Colonic mucosa (tissue), 4 donors: ENCODE measurements around the gene EEIG2. TPM values are rescaled to one million over a fixed set of nuclear protein-coding genes. Genes with fewer than 3 reads are reported as not detected.
A peak's percentile ranks its signal among the peaks of the same experiment; 100 is the strongest.
"Not testable (repeated sequence)": the region's sequence is repeated elsewhere in the genome, so short reads cannot be mapped to it uniquely, and the experiment has no call there.

Source experiments
- DNase-seq: peaks from one replicate; pipeline ENCODE4 v3.0.0-alpha.2; 2020
- H3K27ac ChIP-seq: fragments of 200-600 bp; one replicate; pipeline ENCODE4 v1.8.0; 2021
- H3K27me3 ChIP-seq: fragments of 200-600 bp; one replicate; pipeline ENCODE4 v1.8.0; 2021
- H3K36me3 ChIP-seq: fragments of 200-600 bp; one replicate; pipeline ENCODE4 v1.8.0; 2021
- H3K4me1 ChIP-seq: fragments of 200-600 bp; one replicate; pipeline ENCODE4 v1.8.0; 2021; ENCODE audit warnings: mild to moderate bottlenecking
- H3K4me3 ChIP-seq: fragments of 200-600 bp; one replicate; pipeline ENCODE4 v1.8.0; 2021
- H3K9ac ChIP-seq, 2 donors: one replicate each; pipeline ENCODE4 v1.7.0; 2013; ENCODE audit warnings: control low read depth in 2 of 2, low read depth in 2 of 2, low read length in 2 of 2
- H3K9me3 ChIP-seq: fragments of 200-600 bp; one replicate; pipeline ENCODE4 v1.8.0; 2021
- intact Hi-C: fragments of 100-400 bp; cut with DNase I; formaldehyde crosslinking; loops from one replicate; pipeline ENCODE4 v1.14.1; 2022
- total RNA-seq, 2 donors: library from RNA; stranded (reverse); fragmentation: NEBNext Ultra II Directional in 1 of 2; extraction: Animal tissue kit (Norgen Biotek cat#: 25700) in 1 of 2; gene quantifications; one replicate each; pipeline ENCODE4 v1.2.1, GENCODE V29; 2021
- TF ChIP-seq, protein P1 (sequence below): fragments of 200-600 bp; IDR thresholded peaks from one replicate; pipeline ENCODE4 v1.8.0; 2022; ENCODE audit warnings: antibody characterized with exemption, mild to moderate bottlenecking
- donor health status: healthy.
- donor health status: DM: no; HTN: no; CAD: no.
- donor health status: DM: no; HTN: no; CAD: no.

EEIG2 gene
- 10 to 100 TPM; 32.8 to 42.8 TPM for total RNA-seq

- intact Hi-C loops: loop anchor here (5.0 kb wide), 1 partner anchor 47 kb away; no protein-coding TSS in a partner anchor
- H3K9me3 ChIP-seq: no peaks in the 10 kb centered on the region
- no peaks in the 10 kb centered on the region for H3K36me3 ChIP-seq
- DNase-seq: peak; percentile 91
- TF ChIP-seq, protein P1, sequence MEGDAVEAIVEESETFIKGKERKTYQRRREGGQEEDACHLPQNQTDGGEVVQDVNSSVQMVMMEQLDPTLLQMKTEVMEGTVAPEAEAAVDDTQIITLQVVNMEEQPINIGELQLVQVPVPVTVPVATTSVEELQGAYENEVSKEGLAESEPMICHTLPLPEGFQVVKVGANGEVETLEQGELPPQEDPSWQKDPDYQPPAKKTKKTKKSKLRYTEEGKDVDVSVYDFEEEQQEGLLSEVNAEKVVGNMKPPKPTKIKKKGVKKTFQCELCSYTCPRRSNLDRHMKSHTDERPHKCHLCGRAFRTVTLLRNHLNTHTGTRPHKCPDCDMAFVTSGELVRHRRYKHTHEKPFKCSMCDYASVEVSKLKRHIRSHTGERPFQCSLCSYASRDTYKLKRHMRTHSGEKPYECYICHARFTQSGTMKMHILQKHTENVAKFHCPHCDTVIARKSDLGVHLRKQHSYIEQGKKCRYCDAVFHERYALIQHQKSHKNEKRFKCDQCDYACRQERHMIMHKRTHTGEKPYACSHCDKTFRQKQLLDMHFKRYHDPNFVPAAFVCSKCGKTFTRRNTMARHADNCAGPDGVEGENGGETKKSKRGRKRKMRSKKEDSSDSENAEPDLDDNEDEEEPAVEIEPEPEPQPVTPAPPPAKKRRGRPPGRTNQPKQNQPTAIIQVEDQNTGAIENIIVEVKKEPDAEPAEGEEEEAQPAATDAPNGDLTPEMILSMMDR: peak; percentile 73
- peak within 1 kb of the TSS; percentile 77 for H3K27ac ChIP-seq
- H3K4me1 ChIP-seq: no peaks in the 10 kb centered on the region
- no peaks in the 10 kb centered on the region for H3K27me3 ChIP-seq
- peak within 1 kb of the TSS; percentile 69 for H3K4me3 ChIP-seq
- H3K9ac ChIP-seq: peak within 1 kb of the TSS; percentile 72 to 89
Observed at GRCh38 chr1:108559215-108560186, at the start of gene EEIG2. TSS of gene EEIG2 (plus strand) at chr1:108560100. CDS start at chr1:108560429, 329 bp downstream.

- DNase-seq: no peak
- Histone ChIP-seq H3K27me3 (no peaks in the 10 kb centered on the region), H3K4me3 (no peak overlapping the region), H3K9me3 (no peaks in the 10 kb centered on the region), H3K36me3 (no peaks in the 10 kb centered on the region), H3K27ac (no peak overlapping the region), H3K4me1 (no peaks in the 10 kb centered on the region), H3K9ac (no peak overlapping the region)
- intact Hi-C loops: loop anchor here (2.0 to 5.0 kb wide), 2 partner anchors 51 to 131 kb away; partner anchors contain the start of gene EEIG2
- TF ChIP-seq, protein P1: no peak
Observed at GRCh38 chr1:108511764-108512163, 48.1 kb upstream of the EEIG2 start.

GRCh38 chr1:108512239-108513043, 47.5 kb upstream of the EEIG2 start:
- Histone ChIP-seq H3K4me3 (no peak overlapping the region), H3K27ac (no peak overlapping the region), H3K27me3 (no peaks in the 10 kb centered on the region), H3K36me3 (no peaks in the 10 kb centered on the region), H3K9ac (no peak overlapping the region), H3K4me1 (no peaks in the 10 kb centered on the region), H3K9me3 (no peaks in the 10 kb centered on the region)
- no peak for DNase-seq
- TF ChIP-seq, protein P1: peak; percentile 90
- intact Hi-C loops: loop anchor here (2.0 to 5.0 kb wide), 2 partner anchors 50 to 130 kb away; partner anchors contain the start of gene EEIG2

DNA sequence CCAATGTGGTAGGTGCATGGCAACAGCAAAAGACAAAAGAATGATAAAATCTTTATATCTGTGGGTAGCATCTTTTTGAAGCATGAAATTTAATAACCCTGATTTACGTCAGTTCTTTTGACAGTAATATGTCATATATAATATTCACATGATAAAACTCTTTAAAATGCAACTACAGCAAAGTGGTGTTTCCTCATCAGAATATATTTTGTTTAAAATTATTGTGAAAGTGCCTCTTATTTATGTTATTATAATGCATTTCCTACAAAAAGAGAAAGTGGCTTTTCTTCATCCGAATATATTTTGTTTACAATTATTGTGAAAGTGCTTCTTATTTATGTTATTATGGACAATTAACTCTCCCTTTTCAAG, 46.9 kb upstream of the EEIG2 start:
- no peak overlapping the region for H3K9ac ChIP-seq
- no peak for DNase-seq
- no peak overlapping the region for H3K4me3 ChIP-seq
- intact Hi-C loops: loop anchor here (2.0 to 5.0 kb wide), 2 partner anchors 49 to 130 kb away; partner anchors contain the start of gene EEIG2
- H3K4me1 ChIP-seq: no peaks in the 10 kb centered on the region
- no peaks in the 10 kb centered on the region for H3K36me3 ChIP-seq
- TF ChIP-seq, protein P1: no peak
- no peak overlapping the region for H3K27ac ChIP-seq
- H3K27me3 ChIP-seq: no peaks in the 10 kb centered on the region
- no peaks in the 10 kb centered on the region for H3K9me3 ChIP-seq

GRCh38 chr1:108513914-108514313, 46.0 kb upstream of the EEIG2 start:
- H3K36me3 ChIP-seq, H3K27ac ChIP-seq, H3K9ac ChIP-seq, H3K4me1 ChIP-seq, DNase-seq, H3K27me3 ChIP-seq, H3K4me3 ChIP-seq, H3K9me3 ChIP-seq: not testable (repeated sequence)
- intact Hi-C loops: loop anchor here (2.0 to 5.0 kb wide), 2 partner anchors 48 to 129 kb away; partner anchors contain the start of gene EEIG2

DNA sequence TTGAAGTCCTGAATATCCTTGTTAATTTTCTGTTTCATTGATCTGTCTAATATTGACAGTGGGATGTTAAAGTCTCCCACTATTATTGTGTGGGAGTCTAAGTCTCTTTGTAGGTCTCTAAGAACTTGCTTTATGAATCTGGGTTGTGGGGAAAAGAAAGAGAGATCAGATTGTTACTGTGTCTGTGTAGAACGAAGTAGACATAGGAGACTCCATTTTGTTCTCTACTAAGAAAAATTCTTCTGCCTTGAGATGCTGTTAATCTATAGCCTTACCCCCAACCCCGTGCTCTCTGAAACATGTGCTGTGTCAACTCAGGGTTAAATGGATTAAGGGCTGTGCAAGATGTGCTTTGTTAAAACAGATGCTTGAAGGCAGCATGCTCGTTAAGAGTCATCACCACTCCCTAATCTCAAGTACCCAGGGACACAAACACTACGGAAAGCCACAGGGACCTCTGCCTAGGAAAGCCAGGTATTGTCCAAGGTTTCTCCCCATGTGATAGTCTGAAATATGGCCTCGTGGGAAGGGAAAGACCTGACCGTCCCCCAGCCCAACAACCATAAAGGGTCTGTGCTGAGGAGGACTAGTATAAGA, 42.5 kb upstream of the EEIG2 start:
- H3K27me3 ChIP-seq: not testable (repeated sequence)

More for the DNA sequence above, 42.5 kb upstream of the EEIG2 start:
- H3K27ac ChIP-seq, H3K9me3 ChIP-seq, DNase-seq, H3K4me3 ChIP-seq, H3K36me3 ChIP-seq, H3K9ac ChIP-seq, H3K4me1 ChIP-seq, intact Hi-C loops: not testable (repeated sequence)
